ENCODE data around the gene ALX3.
"Not testable (repeated sequence)": the region's sequence is repeated elsewhere in the genome, so short reads cannot be mapped to it uniquely, and the experiment has no call there.

The ALX3 gene

DNA sequence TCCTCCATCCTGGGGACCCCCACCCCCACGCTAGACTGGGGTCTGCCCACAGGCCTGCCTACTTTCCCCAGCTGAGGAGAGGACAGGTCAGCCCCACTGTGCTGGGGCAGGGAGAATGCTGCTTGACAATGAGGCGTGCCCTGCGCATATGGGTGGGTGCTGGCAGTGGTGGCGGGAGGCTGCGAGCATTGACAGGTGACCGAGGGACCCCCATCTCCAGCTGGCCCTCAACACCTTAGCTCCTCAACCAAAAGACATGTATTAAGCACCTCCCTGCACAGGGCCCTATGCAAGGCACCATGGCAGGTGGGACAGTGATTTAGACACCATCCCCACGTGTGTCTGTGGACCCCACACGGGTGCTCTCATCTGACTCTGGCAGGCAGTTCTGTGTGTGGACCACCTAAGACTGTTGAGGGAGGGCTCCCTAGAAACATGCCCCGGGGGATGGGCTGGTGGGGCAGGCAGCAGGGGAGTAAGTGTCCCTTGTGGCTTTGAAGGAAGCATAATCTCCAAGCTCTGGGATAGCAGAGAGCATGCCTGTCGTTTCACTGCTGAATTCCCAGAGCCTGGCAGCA lies 18.4 kb upstream of the ALX3 start:
- DNase-seq = no peak

GRCh38 chr1:110087812-110088738 lies 17.6 kb upstream of the ALX3 start:
- DNase-seq = peak; percentile 59 to 61

DNA sequence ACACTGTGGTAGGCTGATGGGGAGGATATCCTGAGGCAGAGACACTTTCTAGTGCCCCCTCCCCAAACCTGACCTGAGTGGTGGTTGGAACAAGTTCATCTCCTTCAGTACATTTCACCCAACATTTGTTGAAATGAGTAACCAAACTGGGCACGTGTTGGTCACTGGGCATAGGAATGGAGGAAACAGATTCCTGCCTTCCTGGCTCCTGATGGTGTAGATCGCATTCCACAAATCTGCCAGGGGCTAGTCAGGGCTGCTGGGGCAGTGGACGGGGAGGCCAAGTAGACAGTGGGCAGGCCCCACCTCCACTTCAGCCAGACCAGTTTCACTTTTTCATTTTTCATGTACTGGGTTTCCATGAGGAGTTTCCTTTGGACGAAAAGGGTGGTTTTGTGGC lies 16.5 kb upstream of the ALX3 start:
- no peak for DNase-seq

- no peak for DNase-seq
Observed at GRCh38 chr1:110085671-110086070, 15.2 kb upstream of the ALX3 start.

DNA sequence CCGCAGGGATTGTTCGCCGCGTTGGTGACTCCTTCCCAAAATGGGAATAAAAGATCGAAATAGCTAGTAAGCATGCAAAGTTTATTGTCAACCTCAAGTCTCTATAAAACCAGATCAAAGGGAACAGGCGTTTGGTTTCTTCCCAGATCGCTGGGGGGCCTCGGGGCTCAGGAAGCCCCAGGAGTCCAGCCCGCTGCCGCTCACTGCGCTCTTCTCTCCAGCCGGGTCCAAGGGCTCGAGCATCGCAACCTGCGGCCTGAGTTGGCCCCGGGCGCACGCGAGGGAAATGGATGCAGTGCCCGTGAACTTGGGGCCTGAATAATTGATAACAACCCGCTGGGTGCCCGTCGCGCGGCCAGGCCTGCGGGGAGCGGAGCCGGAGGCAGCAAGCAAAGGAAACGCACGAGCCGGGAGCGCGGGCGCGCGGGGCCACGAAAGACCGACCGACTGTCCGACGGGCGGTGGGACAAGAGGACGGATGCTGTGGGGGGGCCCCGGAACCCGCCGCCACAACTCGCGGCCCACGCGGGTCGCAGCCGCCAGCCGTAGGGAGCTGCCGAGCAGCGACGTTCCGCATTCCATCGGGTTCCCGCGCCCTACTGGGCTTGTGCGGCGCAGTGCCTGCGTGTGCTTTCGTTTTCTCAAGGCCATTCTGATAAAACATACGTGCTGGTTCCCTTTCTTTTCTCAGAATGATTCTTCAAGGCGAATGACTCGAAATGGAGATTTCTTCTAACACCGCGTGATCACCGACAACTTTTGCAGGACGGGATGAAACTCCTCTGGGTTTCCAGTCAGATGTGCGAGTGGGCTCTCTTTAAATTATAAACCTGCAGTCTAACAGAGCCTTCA lies 14.0 kb upstream of the ALX3 start:
- DNase-seq = peak; percentile 51 to 61

- peak in 1 of 2 experiments; percentile 31 for DNase-seq
Observed at GRCh38 chr1:110083866-110084226, 13.4 kb upstream of the ALX3 start.

DNA sequence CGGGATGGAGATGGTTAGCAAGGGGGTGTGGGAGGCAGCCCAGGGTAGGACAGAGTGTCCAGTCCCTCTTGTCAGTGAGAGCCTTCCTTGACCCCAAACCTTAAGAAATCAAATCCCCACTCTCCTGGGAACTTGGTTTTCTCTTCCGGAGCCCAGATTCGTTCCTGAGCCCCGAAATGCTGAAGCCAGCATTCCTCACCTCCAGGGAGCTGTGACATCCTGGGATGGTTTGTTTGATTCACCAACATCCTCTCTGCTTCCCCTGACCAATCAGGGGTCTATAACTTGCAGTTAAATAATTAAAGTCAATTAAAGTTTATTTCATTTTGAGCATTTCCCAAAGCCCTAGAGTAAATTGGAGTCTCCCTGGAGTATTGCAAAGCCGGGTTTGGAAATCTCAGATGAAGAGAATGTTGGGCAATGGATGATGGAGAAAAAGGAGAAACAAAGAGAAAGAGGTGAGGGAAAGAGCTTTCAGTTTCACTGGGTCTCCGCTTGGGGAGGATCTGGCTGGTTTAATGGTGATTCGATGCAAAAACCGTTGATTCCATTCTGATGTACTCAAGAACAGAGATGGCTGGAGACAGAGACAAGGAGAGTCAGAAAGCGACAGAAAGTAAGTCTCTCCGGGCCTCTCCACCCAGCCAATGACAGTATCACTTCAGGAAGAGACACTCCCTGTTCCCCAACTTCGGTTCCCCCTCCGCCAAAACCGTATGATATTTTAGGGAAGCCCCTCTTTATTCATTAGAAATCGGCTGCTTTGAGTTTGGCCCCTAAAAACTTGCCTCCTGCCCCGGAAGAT lies 12.8 kb upstream of the ALX3 start:
- no peak for DNase-seq

GRCh38 chr1:110082477-110082876 lies 12.0 kb upstream of the ALX3 start:
- no peak for DNase-seq

GRCh38 chr1:110081061-110081460 lies 10.6 kb upstream of the ALX3 start:
- DNase-seq = no peak

GRCh38 chr1:110079995-110080394 lies 9.5 kb upstream of the ALX3 start:
- not testable (repeated sequence) for DNase-seq

GRCh38 chr1:110076789-110077500 lies 6.5 kb upstream of the ALX3 start:
- DNase-seq = no peak

DNA sequence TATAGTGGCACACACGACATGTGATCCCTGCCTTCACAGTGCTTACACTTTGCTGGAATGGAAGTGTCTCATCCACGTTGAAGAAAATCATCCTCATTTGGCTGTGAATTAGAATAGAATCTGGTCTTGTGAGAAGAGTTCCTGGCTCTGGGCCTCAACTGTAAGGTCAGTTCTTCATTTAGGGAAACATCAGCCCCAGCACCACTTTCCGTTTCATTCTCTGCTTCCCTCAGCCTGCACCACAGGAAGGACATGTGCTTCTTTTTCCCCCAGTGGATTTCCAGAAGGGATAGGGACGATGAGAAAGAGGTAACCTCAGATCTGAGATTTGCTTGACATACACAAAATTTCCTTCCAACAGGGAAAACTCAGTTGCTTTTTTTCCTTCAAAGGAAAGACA lies 3.7 kb upstream of the ALX3 start:
- no peak for DNase-seq

GRCh38 chr1:110070282-110070669 lies 196 bp downstream of the ALX3 start:
- no peak for DNase-seq

GRCh38 chr1:110069404-110070281 lies 829 bp downstream of the ALX3 start:
- peak; percentile 39 to 47 for DNase-seq

DNA sequence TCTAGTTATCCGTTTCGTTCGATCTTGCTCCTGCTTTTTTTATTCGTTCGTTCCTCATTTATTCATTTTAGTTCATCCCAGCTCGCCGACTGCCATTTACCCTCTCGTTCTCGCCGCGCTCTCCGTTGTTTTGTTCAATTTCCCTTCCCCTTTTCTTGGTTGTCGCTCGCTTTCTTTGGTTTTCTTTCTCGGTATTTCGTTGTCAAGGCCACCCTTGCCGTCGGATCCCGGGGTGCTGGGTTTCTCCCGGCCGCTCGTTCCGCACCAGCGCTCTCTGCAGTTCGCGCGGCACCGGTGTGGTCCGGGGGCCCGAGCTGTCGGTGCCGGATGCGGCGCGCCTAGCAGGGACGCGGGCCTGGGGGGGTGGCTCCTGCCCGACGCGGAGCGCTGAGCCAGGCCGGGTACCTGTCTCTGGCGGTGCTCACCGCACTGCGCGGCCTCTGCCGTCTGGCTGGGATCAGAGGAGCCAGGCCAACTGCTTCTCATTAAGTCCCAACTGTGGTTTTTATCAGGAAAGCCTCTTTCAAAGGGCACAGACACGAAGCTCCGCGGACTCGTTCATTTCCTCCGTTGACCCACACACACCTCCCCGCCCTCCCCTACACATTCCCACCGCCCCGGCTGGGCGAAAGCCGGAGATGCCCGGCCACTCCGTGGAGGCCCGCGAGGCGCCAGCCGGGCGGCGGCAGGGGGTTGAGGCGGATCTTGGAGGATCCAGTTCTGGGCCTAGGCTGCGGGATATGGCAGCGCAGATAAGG lies 1.6 kb downstream of the ALX3 start:
- DNase-seq = peak; percentile 43 to 53

GRCh38 chr1:110067893-110068645 lies 2.4 kb downstream of the ALX3 start:
- DNase-seq = peak; percentile 32 to 47

DNA sequence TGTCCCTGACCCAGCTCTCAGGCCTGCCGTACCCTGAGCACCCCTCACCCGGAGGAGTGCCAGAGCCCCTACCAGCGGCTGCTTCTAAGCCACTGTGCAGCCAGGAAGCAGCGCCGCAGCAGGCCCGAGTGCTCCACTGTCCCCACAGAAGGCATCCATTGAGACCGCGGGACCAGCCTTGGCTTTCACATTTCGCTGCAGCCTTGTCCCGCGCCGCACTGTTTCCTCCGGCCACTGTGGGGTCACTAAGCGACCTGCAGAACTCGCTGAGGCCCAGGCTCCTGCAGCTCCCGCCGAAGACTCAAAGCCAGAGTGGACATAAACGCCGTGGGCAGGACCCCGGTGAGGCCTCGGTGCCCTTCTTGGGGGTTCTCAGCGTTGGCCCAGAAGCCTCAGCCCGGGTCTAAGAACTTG lies 3.0 kb downstream of the ALX3 start:
- no peak for DNase-seq

DNA sequence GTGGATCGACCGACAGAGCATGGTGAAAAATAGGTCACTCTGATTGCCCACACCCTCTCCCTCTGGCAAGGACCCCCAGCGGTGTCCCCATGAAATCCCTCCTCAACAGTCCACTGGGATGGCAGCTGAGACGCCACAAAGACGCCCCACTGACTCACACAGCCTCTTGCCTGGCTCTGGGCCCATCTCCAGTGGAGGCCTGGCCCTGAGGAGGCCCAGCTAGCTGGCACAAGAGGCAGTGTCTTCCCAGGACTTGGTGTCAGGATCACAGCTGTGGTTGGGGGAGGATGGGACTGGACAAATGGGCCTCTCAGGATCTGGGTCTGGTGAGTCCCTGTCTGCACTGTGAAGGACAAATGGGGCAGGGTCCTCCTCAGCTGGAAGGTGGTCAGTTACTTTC lies 4.6 kb downstream of the ALX3 start:
- DNase-seq = no peak

GRCh38 chr1:110064576-110065337 lies 5.7 kb downstream of the ALX3 start:
- no peak for DNase-seq

All from activated T-cell treated with anti-CD3 and anti-CD28 coated beads, Interleukin-2, amount 50 U/mL, for 48 hours (primary cell).